H1 (cell line): ENCODE results near the gene SYTL2. TPM values are rescaled to one million over a fixed set of nuclear protein-coding genes. Genes with fewer than 3 reads are reported as not detected.

Source experiments
- CTCF ChIA-PET: fragments of 300-600 bp; sonication (Branson Sonifier 250); formaldehyde crosslinking; loops from one replicate; lab custom pipeline; 2021; ENCODE audit not compliant: partially characterized antibody; lab: Charles Lee
- POLR2A ChIA-PET: fragments of 300-600 bp; sonication (Branson Sonifier 250); formaldehyde crosslinking; loops from one replicate; lab custom pipeline; 2021; ENCODE audit warnings: inconsistent platforms; ENCODE audit not compliant: partially characterized antibody; lab: Charles Lee
- DNase-seq, 2 experiments: peaks; one replicate each; pipeline versions ENCODE4 v3.0.0 to v3.0.0-alpha.2; 2010 to 2022; ENCODE audit warnings: low spot score in 2 of 2, low read depth in 1 of 2, mixed read lengths in 1 of 2
- FAIRE-seq: peaks from 2 replicates; lab custom pipeline; 2011; peaks lifted over from hg19 to GRCh38; lab: Jason Lieb, UNC
- H2AFZ ChIP-seq: 2 replicates; pipeline ENCODE4 v1.8.1; 2012; ENCODE audit warnings: low read length, inconsistent platforms
- H2AK5ac ChIP-seq: 2 replicates; pipeline ENCODE4 v1.6.1; 2013; ENCODE audit warnings: low read depth, low read length
- H2BK120ac ChIP-seq: replicated peaks from 2 replicates; pipeline ENCODE3; 2013; ENCODE audit warnings: low read depth, low read length, inconsistent platforms
- H2BK12ac ChIP-seq: 2 replicates; pipeline ENCODE4 v1.6.1; 2013; ENCODE audit warnings: low read depth, low read length
- H2BK15ac ChIP-seq: 2 replicates; pipeline ENCODE4 v1.6.1; 2013; ENCODE audit warnings: low read length
- H2BK20ac ChIP-seq: 2 replicates; pipeline ENCODE4 v1.6.1; 2013; ENCODE audit warnings: low read length
- H2BK5ac ChIP-seq: 2 replicates; pipeline ENCODE4 v1.6.1; 2013; ENCODE audit warnings: low read depth, low read length
- H3K14ac ChIP-seq: 2 replicates; pipeline ENCODE4 v1.6.1; 2013; ENCODE audit warnings: inconsistent platforms; ENCODE audit not compliant: insufficient read length
- H3K18ac ChIP-seq: 2 replicates; pipeline ENCODE4 v1.6.1; 2013; ENCODE audit warnings: low read length; ENCODE audit errors: extremely low read depth
- H3K23ac ChIP-seq: 2 replicates; pipeline ENCODE4 v1.6.1; 2013; ENCODE audit warnings: inconsistent platforms; ENCODE audit not compliant: insufficient read length
- H3K23me2 ChIP-seq: 2 replicates; pipeline ENCODE4 v1.6.1; 2013; ENCODE audit warnings: low read depth, low read length
- H3K27ac ChIP-seq: 2 replicates; pipeline ENCODE4 v1.6.1; 2011; ENCODE audit warnings: low read depth, low read length, inconsistent platforms
- H3K27me3 ChIP-seq, 4 experiments: replicated peaks in 1 of 4; 1 replicate in 1 of 4; 2 replicates in 3 of 4; pipeline versions ENCODE4 v1.6.1 to v1.8.1; 2011 to 2013; ENCODE audit warnings: low read length in 3 of 4, mild to moderate bottlenecking in 3 of 4, inconsistent platforms in 2 of 4, mixed read lengths in 2 of 4, moderate library complexity in 1 of 4; ENCODE audit not compliant: control insufficient read depth in 3 of 4, insufficient read depth in 3 of 4; ENCODE audit errors: extremely low read depth in 1 of 4
- H3K36me3 ChIP-seq, 4 experiments: 2 replicates each; pipeline versions ENCODE4 v1.6.1 to v1.8.1; 2011 to 2013; ENCODE audit warnings: mild to moderate bottlenecking in 4 of 4, low read length in 3 of 4, moderate library complexity in 2 of 4, control low read depth in 1 of 4, inconsistent platforms in 1 of 4; ENCODE audit not compliant: insufficient read depth in 4 of 4, control insufficient read depth in 2 of 4
- H3K4ac ChIP-seq: replicated peaks from 2 replicates; pipeline ENCODE3; 2013; ENCODE audit warnings: low read length, low read depth, mixed read lengths, inconsistent platforms; ENCODE audit not compliant: insufficient read length
- H3K4me1 ChIP-seq, 4 experiments: replicated peaks in 1 of 4; 1 replicate in 1 of 4; 2 replicates in 3 of 4; pipeline versions ENCODE4 v1.6.1 to v1.8.1; 2011 to 2013; ENCODE audit warnings: low read length in 3 of 4, inconsistent platforms in 2 of 4, mixed read lengths in 1 of 4; ENCODE audit not compliant: insufficient read depth in 4 of 4, control insufficient read depth in 3 of 4
- H3K4me2 ChIP-seq, 2 experiments: 2 replicates each; pipeline versions ENCODE4 v1.6.1 to v1.8.1; 2011 to 2013; ENCODE audit warnings: low read depth in 2 of 2, low read length in 2 of 2, control low read depth in 1 of 2, inconsistent platforms in 1 of 2, mild to moderate bottlenecking in 1 of 2; ENCODE audit not compliant: insufficient read depth in 1 of 2
- H3K4me3 ChIP-seq, 4 experiments: fragments of 200-600, 300-600 bp in 1 of 4; sonication (generic), shearing (Covaris generic), sonication (Bioruptor Twin) in 1 of 4; 2 replicates each; pipeline versions ENCODE4 v1.5.1 to v1.8.1; 2011 to 2016; ENCODE audit warnings: low read length in 4 of 4, low read depth in 3 of 4, control low read depth in 2 of 4, inconsistent platforms in 2 of 4, mild to moderate bottlenecking in 2 of 4, mixed read lengths in 1 of 4, moderate library complexity in 1 of 4; ENCODE audit not compliant: insufficient read depth in 2 of 4; ENCODE audit errors: extremely low read depth in 1 of 4
- H3K56ac ChIP-seq: replicated peaks from 2 replicates; pipeline ENCODE3; 2013; ENCODE audit warnings: low read depth, mild to moderate bottlenecking, mixed read lengths, low read length, inconsistent platforms; ENCODE audit not compliant: insufficient read length
- H3K79me1 ChIP-seq: 2 replicates; pipeline ENCODE4 v1.6.1; 2013; ENCODE audit warnings: low read depth, low read length, control low read depth
- H3K79me2 ChIP-seq, 2 experiments: 2 replicates each; pipeline versions ENCODE4 v1.6.1 to v1.8.1; 2012 to 2013; ENCODE audit warnings: low read length in 2 of 2, mild to moderate bottlenecking in 2 of 2, inconsistent platforms in 1 of 2; ENCODE audit not compliant: insufficient read depth in 2 of 2, control insufficient read depth in 1 of 2
- H3K9ac ChIP-seq, 4 experiments: replicated peaks in 1 of 4; 1 replicate in 1 of 4; 2 replicates in 3 of 4; pipeline versions ENCODE4 v1.6.1 to v1.8.1; 2011 to 2013; ENCODE audit warnings: low read depth in 3 of 4, low read length in 3 of 4, control low read depth in 2 of 4, mild to moderate bottlenecking in 2 of 4, moderate library complexity in 2 of 4, inconsistent platforms in 1 of 4; ENCODE audit errors: extremely low read depth in 1 of 4
- H3K9me3 ChIP-seq, 2 experiments: 2 replicates each; pipeline versions ENCODE4 v1.6.1 to v1.8.1; 2012 to 2013; ENCODE audit warnings: mild to moderate bottlenecking in 2 of 2, moderate library complexity in 2 of 2, control low read depth in 1 of 2, inconsistent platforms in 1 of 2, low read depth in 1 of 2, low read length in 1 of 2, mixed read lengths in 1 of 2; ENCODE audit not compliant: insufficient read depth in 2 of 2
- H4K20me1 ChIP-seq, 2 experiments: replicated peaks in 1 of 2; 2 replicates each; pipeline versions ENCODE3 to v1.8.1; 2011 to 2013; ENCODE audit warnings: inconsistent platforms in 2 of 2, low read length in 2 of 2, mild to moderate bottlenecking in 1 of 2; ENCODE audit not compliant: insufficient read depth in 2 of 2, control insufficient read depth in 1 of 2
- H4K5ac ChIP-seq: 2 replicates; pipeline ENCODE4 v1.6.1; 2013; ENCODE audit warnings: low read length, low read depth, mixed read lengths, inconsistent platforms; ENCODE audit not compliant: insufficient read length
- H4K8ac ChIP-seq: 2 replicates; pipeline ENCODE4 v1.8.0; 2013; ENCODE audit warnings: mild to moderate bottlenecking, moderate library complexity, low read length, inconsistent platforms; ENCODE audit not compliant: insufficient read depth; ENCODE audit errors: extremely low read depth
- H4K91ac ChIP-seq: replicated peaks from 2 replicates; pipeline ENCODE3; 2013; ENCODE audit warnings: low read length, mixed read lengths, inconsistent platforms; ENCODE audit not compliant: insufficient read length
- ASH2L ChIP-seq: fragments of 200-600, 300-600 bp; sonication (generic); IDR thresholded peaks from one replicate; pipeline ENCODE4 v1.7.1; 2017; ENCODE audit warnings: low read length
- CREB1 ChIP-seq: IDR thresholded peaks from 2 replicates; pipeline ENCODE4 v1.6.1; 2012; ENCODE audit warnings: inconsistent platforms
- HDAC6 ChIP-seq: IDR thresholded peaks from one replicate; pipeline ENCODE4 v1.7.1; 2012; ENCODE audit warnings: low read depth, mild to moderate bottlenecking, inconsistent platforms, low read length, moderate library complexity
- MAFK ChIP-seq: IDR thresholded peaks from 2 replicates; pipeline ENCODE4 v1.6.1; 2012; ENCODE audit warnings: low read depth, mild to moderate bottlenecking, improper control_type of control experiment, low read length
- NANOG ChIP-seq: IDR thresholded peaks from 2 replicates; pipeline ENCODE4 v1.6.1; 2011; ENCODE audit warnings: low read length, low read depth, mild to moderate bottlenecking, inconsistent platforms; ENCODE audit not compliant: insufficient read depth, poor library complexity, severe bottlenecking
- POLR2AphosphoS5 ChIP-seq: IDR thresholded peaks from 2 replicates; pipeline ENCODE4 v1.6.1; 2011; ENCODE audit warnings: low read depth, low read length
- RNF2 ChIP-seq: fragments of 200-900, 300-1000 bp; sonication (generic); IDR thresholded peaks from 2 replicates; pipeline ENCODE4 v1.7.1; 2016; ENCODE audit warnings: borderline replicate concordance, low read depth, mild to moderate bottlenecking, antibody characterized with exemption, low read length; ENCODE audit not compliant: poor library complexity, severe bottlenecking; ENCODE audit errors: missing control alignments
- SAP30 ChIP-seq: fragments of 300-600 bp; sonication (generic); IDR thresholded peaks from 2 replicates; pipeline ENCODE4 v1.7.1; 2012; ENCODE audit warnings: low read length, moderate library complexity, mild to moderate bottlenecking, inconsistent platforms; ENCODE audit not compliant: insufficient read depth, insufficient replicate concordance
- SIN3A ChIP-seq, 2 experiments: IDR thresholded peaks in 1 of 2; conservative IDR thresholded peaks in 1 of 2; 2 replicates each; pipeline ENCODE4 v1.6.1; 2011 to 2012; ENCODE audit warnings: low read length in 2 of 2, improper control_type of control experiment in 1 of 2, low read depth in 1 of 2, mild to moderate bottlenecking in 1 of 2
- SUZ12 ChIP-seq: fragments of 200-600 bp; sonication (generic); IDR thresholded peaks from 2 replicates; pipeline ENCODE4 v1.6.1; 2012; ENCODE audit warnings: mild to moderate bottlenecking, inconsistent platforms, low read length, moderate library complexity, mixed read lengths
- WGBS, 2 experiments: shearing (Covaris generic) in 1 of 2; methylation state at CpG; one replicate each; pipeline versions ENCODE4 v1.1.6 to v1.1.7; 2013 to 2015; ENCODE audit warnings: low lambda C conversion rate in 2 of 2, mixed read lengths in 2 of 2, inconsistent platforms in 1 of 2, low coverage in 1 of 2, missing lambda C conversion rate in 1 of 2; ENCODE audit not compliant: insufficient replicate concordance in 2 of 2, insufficient coverage in 1 of 2, insufficient read length in 1 of 2; ENCODE audit errors: extremely low coverage in 1 of 2, missing lambda C conversion rate in 1 of 2; 5-methylcytosine and 5-hydroxymethylcytosine counted together
- polyA plus RNA-seq, 7 experiments: library from polyadenylated mRNA; depleted of rRNA in 3 of 7; stranded (reverse) in 5 of 7; unstranded in 2 of 7; fragments of >200 nt in 5 of 7; fragments of 200-250 nt in 2 of 7; gene quantifications; 1 replicate in 5 of 7; 2 replicates in 1 of 7; 4 replicates in 1 of 7; pipeline versions ENCODE4 v1.2.1 to v1.2.3, GENCODE V29; 2011 to 2013; ENCODE audit warnings: missing spikeins in 2 of 7, mixed read lengths in 2 of 7
- total RNA-seq: library from RNA; stranded (reverse); fragmentation: NEBNext Ultra II Directional; extraction: Animal tissue kit (Norgen Biotek cat#: 25700); gene quantifications from 2 replicates; pipeline ENCODE4 v1.2.1, GENCODE V29; 2021

SYTL2 gene
- total and polyA plus RNA-seq, 2 of the 8 experiments (the other 6 are each of a cell fraction or from before 2014, with no cell fraction given): 1.3 to 9.1 TPM

DNA sequence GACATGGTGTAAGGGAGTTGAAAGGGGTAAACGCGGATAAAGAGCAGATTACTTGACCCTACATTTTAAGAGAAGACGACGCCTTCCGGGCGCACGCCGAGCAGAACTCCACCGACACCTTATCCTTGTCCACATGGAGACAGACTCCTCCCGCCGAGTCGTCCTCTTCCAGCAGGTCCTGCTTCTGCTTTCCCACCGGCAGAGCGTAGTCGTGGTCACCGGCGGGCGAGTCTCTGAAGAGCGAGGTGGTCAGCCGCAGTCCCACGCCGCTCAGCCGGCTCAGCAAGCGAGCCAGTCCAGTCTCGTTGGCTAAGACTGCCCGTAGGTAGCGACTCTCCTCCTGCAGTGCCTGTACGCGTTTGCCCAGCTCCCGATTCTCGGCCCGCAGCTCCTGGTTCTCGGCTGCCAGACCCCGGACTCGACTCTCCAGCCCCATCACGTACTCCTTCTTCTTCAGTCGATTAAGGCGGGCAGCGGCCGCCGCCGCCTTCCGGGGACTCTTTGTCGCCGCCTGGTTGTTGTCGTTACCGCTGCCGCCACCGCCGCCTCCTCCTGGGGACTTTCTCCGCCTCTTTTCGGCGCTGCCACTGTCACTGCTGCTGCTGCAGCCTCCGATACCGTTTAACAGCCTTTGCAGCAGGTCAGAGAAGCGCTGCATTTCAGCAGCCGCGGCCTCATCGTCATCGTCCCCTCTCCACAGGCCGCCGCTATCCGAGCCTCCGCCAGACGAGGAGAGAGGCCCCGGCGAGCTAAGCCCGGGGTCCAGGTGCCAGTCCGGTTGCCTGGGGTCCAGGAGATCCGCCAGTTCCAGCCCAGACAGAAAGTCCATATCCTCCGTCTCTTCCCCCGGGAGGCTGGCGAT is 147.0 kb downstream of the SYTL2 start:
- no peak overlapping the region for H2BK120ac ChIP-seq
- peak overlapping the region; percentile 78 for H2BK5ac ChIP-seq
- H3K23me2 ChIP-seq: peaks cover 3% of the 10 kb centered on the region; the same call in 1 of the 2 replicates
- no peak overlapping the region for H4K91ac ChIP-seq
- peaks cover 15 to 20% of the 10 kb centered on the region in 2 experiments for H4K20me1 ChIP-seq
- H4K5ac ChIP-seq: peak overlapping the region; percentile 71
- H3K27ac ChIP-seq: peak overlapping the region; percentile 90
- H4K8ac ChIP-seq: peak overlapping the region; percentile 99
- no peak overlapping the region for H2AK5ac ChIP-seq
- H3K56ac ChIP-seq: peak overlapping the region; percentile 87
- peak overlapping the region; percentile 81 to 98 (median 92) for H3K4me3 ChIP-seq
- H3K4ac ChIP-seq: no peak overlapping the region
- no peaks in the 10 kb centered on the region for H3K27me3 ChIP-seq
- peak overlapping the region; percentile 95 to 97 (median 96) for H3K9ac ChIP-seq
- no peak overlapping the region for H2BK15ac ChIP-seq
- no peak overlapping the region for H2AFZ ChIP-seq
- no peak overlapping the region for H3K23ac ChIP-seq
- peak overlapping the region; percentile 74 to 97 for H3K4me2 ChIP-seq
- peaks cover 21 to 59% of the 10 kb centered on the region in 2 experiments for H3K79me2 ChIP-seq
- H3K36me3 ChIP-seq: peaks cover 0 to 36% (median 9%) of the 10 kb centered on the region in 4 experiments; a peak in 4 of 8 replicates
- H3K18ac ChIP-seq: peak overlapping the region; percentile 49
- WGBS, 2 experiments: 1% methylated on average over 72 of the region's 73 CpGs; no CpG with 5 or more reads in 1 of the 2 experiments
- DNase-seq (peak in 1 of 2 experiments; percentile 78), FAIRE-seq (no peak)
- ChIA-PET CTCF (interaction anchor here (0.6 to 3.2 kb wide), 7 partner anchors 10 to 191 kb away, joined by 3 to 6 read pairs (median 4); partner anchors contain the start of gene CCDC83), POLR2A (interaction anchor here (0.9 to 9.9 kb wide), 13 partner anchors 7 to 631 kb away, joined by 3 to 105 read pairs (median 5); partner anchors contain the start of genes CCDC83, DLG2, TMEM126A and TMEM126B)
- no peaks in the 10 kb centered on the region for H3K79me1 ChIP-seq
- no peak overlapping the region for H3K14ac ChIP-seq
- H2BK12ac ChIP-seq: no peak overlapping the region
- H3K9me3 ChIP-seq: no peaks in the 10 kb centered on the region
- peaks cover 0 to 3% (median 0%) of the 10 kb centered on the region in 4 experiments; a peak in 3 of 7 replicates for H3K4me1 ChIP-seq
- H2BK20ac ChIP-seq: no peak overlapping the region
- TF ChIP-seq SIN3A (conservative IDR thresholded peaks at IDR 0.05 in 1 of 2, IDR thresholded peaks at IDR 0.05 in 1 of 2; ENCODE audit: low read depth in 1 of 2, low read length in 2 of 2) (0 out of 4 replicates have a peak, but pooled peaks of 1 of the 2 experiments have one; percentile 45), RNF2 (no peak), HDAC6 (no peak), ASH2L (peak; percentile 45), SAP30 (peak; percentile 62), CREB1 (peak; percentile 20; the same call in 1 of the 2 replicates), POLR2AphosphoS5 (peak; percentile 5), SUZ12 (no peak), MAFK (no peak), NANOG (no peak)
